ENCODE measurements around the gene RHPN2. TPM values are rescaled to one million over a fixed set of nuclear protein-coding genes. Genes with fewer than 3 reads are reported as not detected.
A peak's percentile ranks its signal among the peaks of the same experiment; 100 is the strongest.

RHPN2 gene
- polyA plus RNA-seq (ENCODE audit: insufficient read length in 3 of 3), result 10 to 100 TPM; 17.4 to 21.3 (median 18.4) TPM

DNA sequence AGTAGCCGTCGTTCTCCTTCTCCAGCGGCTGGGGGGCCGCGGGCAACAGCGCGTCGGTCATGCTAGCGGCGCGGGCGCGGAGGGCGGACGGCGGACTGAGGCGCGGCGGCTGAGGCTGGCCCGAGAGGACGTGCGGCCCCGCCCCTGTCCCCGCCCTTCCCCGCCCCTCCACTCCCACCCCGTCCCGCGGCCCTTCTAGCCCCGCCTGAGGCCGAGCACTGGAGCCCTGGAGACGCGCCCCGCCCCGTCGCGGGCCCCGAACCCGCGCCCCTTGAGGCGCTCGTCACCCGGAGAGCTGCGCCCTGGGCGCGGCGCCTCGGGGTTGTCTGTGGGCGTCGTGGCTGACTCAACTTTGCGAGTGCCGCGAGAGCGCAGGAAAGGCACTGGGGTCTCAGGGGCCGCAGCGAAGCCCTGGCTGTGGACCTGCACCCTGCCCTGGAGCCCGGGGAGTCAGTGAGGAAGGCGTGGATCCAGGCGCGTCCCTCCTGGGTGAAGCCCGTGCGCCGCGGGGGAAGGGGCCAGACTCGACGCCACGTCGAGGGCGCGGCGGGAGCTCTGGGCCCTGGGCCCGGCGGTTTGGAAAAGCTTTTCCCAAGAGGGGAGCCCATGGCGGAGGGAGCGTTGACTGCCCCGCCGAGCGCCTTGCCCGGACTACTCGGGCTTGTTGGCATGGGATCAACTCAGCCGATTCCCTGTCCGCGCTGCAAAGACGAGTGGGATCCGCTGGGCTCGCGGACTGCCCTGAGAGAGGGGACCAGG, at the start of gene RHPN2:
TSS of gene RHPN2 (minus strand) at position 97 of the 759 bp plus-strand sequence. CDS start at position 61, 36 bp downstream.
- peak in 1 of 3 donors; percentile 56 for DNase-seq (ENCODE audit: low read depth in 3 of 3, low spot score in 2 of 3)

DNA sequence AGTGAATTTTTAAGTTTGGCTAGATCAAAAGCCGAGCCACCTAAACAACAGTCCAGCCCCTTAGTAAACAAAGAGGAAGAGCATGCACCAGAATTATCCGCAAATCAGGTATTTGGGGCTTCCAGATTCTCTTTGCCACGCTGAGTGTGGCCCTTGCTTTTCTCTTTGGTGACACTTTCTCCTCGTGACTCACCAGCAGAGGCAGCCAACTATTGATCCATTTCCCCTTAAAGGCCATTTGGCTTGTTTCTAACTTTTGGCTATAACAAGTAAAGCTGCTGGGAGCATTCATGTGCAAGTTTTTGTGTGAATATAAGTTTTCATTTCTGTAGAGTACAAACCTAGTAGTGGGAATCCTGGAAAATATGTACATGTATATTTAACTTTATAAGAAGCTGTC, 49.6 kb upstream of the RHPN2 start:
- no peak for DNase-seq (ENCODE audit: low read depth in 3 of 3, low spot score in 2 of 3)

DNA sequence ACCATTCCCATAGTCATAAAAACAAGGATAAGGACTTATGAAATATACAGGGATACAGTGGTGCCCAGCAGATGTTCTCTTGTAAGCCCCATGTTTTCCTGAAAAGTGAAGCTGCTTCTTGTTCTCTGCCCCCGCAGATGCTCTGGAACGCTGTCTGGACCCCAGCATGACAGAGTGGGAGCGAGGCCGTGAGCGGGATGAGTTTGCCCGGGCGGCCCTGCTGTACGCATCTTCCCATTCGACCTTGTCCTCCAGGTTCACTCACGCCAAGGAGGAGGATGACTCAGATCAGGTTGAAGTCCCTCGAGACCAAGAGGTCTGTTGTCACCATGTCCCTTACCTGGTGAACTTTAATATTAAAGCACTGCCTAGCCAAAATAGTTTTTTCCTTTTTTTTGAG, 46.9 kb upstream of the RHPN2 start:
- DNase-seq (ENCODE audit: low read depth in 3 of 3, low spot score in 2 of 3), result no peak

DNA sequence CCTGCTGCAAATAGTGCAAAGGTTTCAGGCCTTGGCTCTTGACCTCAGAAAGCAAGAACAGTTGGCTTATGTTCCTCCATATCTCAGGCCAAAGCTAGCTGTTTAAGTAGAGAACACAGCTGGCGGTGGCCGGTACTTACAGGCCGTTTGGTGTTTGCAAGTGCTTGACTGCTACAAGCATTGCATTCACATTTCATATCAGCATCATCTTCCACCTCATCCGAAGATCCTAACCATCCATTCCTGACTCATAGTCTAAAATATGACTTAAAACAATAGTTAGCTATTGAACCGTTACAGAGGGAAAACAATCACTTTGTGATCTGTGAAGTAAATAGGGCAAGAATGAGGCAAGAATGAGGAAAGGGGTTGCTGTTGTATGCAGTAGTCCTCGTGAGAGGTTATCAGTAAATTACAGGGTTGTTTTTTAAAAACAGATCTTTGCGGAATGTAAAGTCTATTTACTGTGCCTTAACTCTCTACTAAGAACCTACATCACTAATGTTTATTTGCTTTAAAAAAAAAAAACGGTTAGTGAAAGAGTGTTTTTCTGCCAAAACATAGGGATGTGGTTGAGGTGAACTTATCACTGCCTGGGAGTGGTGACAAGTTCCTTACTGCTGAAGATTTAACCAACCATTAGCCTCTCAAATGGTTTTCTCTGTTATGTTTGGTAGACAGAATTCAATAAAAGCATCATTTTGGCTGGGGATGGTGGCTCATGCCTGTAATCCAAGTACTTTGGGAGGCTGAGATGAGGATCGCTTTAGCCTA, 45.6 kb upstream of the RHPN2 start:
- DNase-seq (ENCODE audit: low read depth in 3 of 3, low spot score in 2 of 3), result no peak

DNA sequence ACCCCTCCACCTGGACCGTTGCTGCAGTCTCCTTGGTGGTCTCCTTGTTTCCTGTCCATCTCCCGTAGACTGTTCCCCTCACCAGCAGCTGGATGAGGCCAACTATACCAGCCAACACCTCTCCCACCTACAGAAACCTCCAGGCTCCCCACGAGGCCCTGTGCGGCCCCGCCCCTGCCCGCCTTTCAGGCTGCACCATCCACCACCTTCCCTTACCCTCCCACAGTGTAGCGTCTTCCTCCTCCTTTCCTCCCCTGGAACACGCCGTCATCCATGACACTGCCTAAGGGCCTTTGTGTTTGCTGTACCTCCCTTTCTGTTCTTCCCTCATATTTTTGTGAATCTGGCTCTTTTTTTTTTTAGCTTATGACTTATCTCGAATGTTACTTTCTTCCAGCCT, 43.5 kb upstream of the RHPN2 start:
- DNase-seq (ENCODE audit: low read depth in 3 of 3, low spot score in 2 of 3), result no peak

DNA sequence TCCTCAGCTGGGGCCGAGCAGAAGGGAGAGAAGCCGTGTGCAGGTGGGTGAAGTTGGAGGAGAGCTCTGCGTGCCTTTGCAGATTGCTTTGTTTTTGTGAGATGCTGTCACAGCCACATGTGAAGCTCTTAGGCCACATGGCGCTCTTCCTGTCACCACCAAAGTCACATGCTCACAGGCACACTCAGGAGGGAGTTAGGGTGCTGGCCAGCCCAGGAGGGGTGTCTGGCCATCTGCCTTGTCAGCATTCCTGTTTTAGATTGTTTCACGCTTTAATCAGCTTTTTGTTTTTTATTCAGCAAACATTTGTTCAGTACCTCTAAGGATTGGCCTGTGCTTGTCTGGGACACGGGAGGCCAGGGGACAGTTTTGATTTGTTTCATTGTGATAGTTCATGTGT, 38.2 kb upstream of the RHPN2 start:
- no peak for DNase-seq (ENCODE audit: low read depth in 3 of 3, low spot score in 2 of 3)

DNA sequence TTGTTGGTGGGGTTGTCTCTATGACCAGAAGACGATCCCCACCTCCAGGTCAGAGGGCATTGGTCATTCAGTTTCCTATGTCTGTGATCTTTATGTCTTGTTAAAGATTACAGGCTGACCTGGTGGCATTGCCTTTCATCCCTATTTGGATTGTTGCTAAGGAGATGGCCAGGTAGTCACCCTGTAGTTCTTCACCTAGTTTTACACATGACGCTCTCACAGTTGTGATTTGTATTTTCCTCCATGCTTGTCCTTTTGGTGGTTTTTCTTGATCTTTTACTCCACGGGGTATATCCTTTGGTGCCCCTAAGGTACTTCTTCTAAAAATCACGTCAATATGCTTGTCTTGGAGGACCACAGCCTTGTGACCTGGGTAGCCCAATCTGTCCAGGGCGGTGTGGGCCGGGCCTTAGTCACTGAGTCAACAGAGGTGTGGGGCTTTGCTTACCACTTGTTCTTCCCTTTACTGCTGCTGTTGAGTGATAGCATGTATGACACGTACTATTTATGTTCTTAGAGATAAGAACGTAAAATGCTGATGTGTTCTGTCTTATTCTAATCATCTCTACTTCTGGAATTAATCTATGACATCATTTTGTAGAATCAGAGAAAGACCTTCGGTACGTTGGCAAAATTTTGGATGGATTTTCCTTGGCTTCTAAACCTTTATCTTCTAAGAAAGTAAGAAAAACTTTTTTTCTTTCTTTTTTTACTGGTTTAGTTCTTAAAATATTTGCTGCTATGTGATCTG, 36.4 kb upstream of the RHPN2 start:
- DNase-seq (ENCODE audit: low read depth in 3 of 3, low spot score in 2 of 3), result no peak

DNA sequence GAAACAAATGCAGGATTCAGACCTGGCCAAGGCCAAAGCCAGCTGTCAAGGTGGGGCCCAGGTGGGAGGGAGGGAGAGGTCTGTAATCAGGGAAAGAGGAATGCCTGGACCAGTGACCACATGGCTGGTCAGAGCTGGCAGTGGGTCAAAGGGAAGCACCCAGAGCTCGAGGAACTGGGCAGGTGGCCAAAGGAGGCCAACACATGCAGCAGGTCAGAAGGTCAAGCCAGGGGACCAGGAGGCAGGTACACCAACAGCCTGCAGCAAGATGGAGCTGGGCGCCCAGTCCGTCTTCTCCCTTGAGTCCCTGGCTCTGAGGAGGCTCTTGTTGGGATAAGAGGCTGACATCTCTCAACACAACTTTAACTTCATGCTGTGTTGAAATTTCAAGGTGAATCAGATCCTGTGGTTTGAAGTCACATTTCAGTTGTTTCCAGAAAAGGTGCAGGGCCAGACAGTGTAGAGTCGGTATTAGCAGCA, 33.4 kb upstream of the RHPN2 start:
- no peak for DNase-seq (ENCODE audit: low read depth in 3 of 3, low spot score in 2 of 3)

DNA sequence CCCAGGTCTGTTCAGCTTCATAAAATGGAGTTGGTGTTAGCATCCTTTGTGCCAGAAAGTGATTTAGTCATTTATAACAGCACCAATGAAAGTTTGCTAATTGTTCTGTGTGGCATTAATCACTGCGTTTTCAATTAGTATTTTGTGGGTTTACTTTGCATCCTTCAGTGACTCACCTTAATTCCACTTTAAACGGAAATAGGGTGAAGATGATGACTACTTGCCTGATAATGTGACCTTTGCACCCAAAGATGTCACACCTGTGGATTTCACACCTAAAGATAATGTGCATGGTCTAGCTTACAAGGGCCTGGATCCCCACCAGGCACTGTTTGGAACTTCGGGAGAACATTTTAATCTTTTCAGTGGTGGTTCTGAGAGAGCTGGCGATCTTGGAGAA, 31.3 kb upstream of the RHPN2 start:
- no peak for DNase-seq (ENCODE audit: low read depth in 3 of 3, low spot score in 2 of 3)

DNA sequence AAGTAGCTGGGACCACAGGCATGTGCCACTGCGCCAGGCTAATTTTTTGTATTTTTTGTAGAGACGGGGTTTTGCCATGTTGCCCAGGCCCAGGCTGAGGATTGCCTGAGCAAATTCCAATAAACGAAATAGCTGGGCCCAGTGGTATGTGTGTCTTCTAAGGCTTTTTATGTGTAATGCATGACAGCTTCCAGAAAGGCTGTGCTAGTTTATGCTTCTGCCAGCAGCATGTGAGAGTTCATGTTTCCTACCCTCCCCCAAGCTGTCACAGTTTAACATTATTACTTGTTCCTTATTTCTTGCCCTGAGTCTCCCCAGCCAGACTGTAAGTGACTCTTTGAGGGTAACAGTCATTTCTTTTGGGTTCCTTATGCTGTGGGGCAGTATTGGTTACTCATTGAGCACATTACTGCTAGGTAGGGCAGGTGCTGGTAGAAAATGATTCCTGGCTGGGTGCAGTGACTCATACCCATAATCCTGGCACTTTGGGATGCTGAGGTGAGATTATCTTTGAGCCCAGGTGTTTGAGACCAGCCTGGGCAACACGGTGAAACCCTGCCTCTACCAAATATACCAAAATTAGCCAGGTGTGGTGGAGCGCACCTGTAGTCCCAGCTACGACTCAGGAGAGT, 29.9 kb upstream of the RHPN2 start:
- peak in 2 of 3 donors; percentile 37 to 41 for DNase-seq (ENCODE audit: low read depth in 3 of 3, low spot score in 2 of 3)

DNA sequence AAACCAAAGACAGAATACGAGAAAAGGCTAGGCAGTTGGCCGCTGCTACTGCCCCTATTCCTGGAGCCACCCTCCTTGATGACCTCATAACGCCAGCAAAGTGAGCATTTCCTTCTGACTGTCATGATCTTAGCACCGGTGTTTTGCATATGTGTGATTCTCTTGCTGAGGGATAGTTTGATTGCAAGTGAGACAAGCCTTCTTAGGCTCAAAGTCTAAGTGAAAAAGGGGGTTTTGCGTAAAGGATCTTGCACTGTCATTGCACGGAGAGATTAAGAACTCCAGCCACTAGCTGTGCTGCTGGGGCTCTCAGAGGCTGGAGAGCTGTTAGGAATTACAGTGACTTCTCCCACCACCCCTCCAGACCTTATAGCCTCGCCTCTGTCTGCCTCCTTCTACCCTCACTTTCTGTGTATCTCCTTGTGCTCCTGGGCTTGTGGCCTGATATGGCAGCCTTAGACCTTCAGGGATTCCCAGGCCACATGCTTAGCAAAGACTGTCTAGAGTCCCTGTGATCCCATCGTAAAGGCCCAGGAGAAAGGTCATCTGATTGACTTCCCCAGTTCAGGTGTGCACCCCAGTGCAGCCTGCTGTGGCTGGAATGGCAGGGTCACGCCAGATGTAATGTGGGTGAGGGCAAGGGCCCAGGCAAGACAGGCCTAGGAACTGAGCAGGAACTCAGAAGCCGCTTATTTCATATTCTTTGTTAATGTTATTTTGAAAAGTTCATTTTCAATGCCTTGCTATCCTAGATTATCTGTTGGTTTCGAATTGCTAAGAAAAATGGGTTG, 28.9 kb upstream of the RHPN2 start:
- no peak for DNase-seq (ENCODE audit: low read depth in 3 of 3, low spot score in 2 of 3)

DNA sequence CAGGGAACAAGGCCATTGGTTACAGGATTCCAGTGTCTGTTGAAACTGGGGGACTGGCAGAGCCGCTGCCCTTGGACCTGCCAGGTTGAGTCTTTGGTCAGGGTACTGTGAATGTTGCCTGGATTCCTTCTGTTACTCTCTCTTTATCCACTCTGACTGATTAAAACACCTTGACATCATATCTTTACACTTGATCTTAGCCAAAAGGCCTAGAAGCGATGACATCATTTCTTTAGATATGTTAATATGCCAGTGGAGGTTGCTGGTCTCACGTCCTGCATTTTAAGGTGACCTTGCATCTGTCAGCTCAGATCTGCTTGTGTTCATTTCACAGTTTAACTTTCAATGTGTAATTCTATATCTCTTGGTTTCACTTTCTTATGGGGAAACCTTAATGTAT, 25.5 kb upstream of the RHPN2 start:
- no peak for DNase-seq (ENCODE audit: low read depth in 3 of 3, low spot score in 2 of 3)

DNA sequence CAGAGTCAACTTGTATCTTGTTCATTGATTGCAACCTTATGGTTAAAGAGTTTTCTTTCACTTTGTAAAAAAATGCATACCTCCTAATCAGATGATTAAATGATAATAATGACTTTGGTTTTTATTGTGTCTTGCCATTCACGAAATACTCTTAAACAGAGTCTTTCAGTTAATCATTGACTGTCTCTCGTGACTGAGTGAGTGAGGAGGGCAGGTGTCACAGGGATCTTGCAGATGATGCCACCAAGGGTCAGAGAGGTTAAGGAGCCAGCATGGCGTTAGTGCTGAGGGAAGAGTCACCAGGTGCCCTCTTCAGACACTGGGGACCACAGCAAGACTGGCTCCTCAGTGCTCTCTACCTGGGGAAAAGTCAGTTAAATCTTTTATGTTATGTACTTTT, 24.3 kb upstream of the RHPN2 start:
- no peak for DNase-seq (ENCODE audit: low read depth in 3 of 3, low spot score in 2 of 3)

DNA sequence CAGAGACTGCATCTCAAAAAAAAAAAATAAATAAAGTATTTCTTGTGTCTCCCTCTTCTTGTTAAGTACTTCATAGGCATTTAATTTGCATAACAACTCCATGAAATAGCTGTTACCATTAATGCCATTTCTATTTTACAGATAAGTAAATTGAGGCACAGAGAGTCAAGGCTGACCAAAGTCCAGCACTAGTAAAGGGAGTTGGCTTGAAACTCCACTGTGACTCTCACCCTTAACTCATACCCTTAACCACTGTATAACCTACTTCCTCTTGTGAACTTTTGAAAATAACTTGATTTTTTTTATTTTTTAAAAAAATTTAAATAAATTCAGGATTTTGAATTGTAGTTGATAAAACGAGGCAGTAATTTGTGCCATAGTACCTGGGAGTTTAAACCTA, 22.3 kb upstream of the RHPN2 start:
- DNase-seq (ENCODE audit: low read depth in 3 of 3, low spot score in 2 of 3), result no peak

DNA sequence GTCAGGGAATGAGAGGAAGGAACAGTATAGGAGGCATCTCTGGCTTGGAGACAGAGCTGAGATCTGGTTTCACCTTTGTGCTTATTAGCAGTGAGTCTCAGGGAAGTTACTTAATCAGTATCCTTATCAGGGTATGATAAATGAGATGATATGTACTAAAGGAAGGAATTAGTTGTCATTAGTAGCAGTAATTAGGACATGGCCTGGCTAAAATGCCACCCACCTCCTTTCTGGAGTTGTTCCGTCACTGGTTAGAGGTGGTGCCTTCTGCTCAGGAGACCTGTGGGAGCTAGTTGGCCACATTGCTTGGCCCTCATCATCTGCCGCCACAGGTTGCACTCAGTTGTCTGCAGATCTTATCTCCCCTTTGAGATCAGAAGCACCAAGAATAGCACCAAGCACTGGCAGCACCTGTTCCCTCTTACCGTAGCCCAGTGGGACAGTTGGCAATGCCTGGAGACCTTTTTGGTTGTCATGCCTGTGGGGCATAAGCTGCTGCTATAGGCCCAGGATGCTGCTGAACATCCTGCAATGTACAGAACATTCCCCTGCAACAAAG, 21.0 kb upstream of the RHPN2 start:
- DNase-seq (ENCODE audit: low read depth in 3 of 3, low spot score in 2 of 3), result no peak

DNA sequence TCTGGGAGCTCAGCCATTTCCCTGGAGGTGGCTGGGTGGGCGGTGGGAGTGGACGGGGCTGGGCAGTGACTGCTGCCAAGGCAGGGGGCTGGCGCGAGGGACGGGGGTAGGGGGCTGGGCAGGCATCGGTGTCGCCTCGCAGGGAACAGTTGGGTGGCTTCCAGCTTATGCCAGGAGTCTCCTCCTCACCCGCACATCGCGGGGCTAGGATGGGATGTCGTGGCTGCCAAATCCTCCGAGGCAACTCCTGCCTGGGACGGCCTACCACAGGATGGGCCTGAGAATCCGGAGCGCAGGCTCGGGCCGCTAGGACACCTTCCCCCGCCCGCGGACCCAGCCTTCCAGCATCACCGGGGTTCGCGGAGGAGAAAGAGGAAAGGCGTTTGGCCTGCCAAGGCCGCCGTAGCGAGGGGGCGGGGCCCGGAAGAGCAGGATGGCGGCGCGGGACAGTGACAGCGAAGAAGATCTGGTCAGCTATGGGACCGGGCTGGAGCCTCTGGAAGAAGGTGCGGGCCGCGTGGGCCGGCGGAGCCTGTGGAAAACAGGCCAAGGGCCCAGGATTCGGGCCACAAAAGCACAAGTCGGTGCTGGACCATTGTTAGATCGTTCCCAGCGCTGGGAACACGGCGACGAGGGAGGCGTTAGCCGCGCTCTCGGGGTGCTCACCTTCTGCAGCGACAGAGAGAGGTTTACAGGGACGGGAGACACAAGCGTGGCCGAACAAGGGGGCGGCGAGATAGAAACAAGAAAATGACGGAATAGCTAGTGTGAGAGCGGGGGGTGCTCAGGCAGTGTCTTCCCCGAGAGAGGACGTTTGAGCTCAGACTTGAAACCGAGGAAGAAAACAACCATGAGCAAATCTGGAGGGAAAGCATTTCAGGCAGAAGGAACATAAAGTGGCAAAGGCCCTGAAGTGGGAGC, 16.3 kb upstream of the RHPN2 start, which contains the start of gene GPATCH1:
TSS of gene GPATCH1 (plus strand) at position 421 of the 921 bp plus-strand sequence. CDS start at position 434, 13 bp downstream.
- DNase-seq (ENCODE audit: low read depth in 3 of 3, low spot score in 2 of 3), result peak in 1 of 3 donors; percentile 70

DNA sequence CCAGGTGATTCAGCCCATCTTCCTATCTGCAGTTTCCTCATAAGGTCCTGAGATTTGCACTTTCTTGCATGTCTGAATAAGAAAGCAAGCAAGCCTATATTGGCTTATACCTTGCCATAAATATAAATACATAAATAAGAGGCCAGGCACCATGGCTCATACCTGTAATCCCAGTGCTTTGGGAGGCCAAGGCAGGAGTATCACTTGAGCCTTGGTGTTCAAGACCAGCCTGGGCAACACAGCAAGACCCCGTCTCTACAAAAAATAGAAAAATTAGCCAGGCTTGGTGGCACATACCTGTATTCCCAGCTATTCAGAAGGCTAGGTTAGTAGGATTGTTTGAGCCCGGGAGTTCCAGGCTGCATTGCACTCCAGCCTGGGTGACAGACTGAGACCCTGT, 10.8 kb upstream of the RHPN2 start:
- DNase-seq (ENCODE audit: low read depth in 3 of 3, low spot score in 2 of 3), result no peak

DNA sequence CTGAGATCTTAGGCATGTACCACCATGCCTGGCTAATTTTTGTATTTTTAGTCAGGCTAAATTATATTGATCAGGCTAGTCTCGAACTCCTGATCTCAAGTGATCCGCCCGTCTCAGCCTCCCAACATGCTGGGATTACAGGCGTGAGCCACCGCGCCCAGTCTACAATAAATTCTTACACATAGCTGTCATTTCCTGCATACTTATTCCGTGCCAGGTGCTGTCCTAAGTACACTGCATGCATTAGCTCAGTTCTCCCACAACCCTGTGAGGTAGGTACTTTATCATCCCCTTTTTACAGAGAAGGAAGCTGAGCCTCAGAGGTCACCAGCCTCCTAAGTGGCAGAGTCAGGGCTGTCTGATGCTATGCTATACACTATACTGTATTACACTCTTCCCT, 7.2 kb upstream of the RHPN2 start:
- no peak for DNase-seq (ENCODE audit: low read depth in 3 of 3, low spot score in 2 of 3)

Data from right renal cortex interstitium (tissue), 3 donors.